LNCaP clone FGC (cell line): ENCODE measurements around the gene PAQR4.

Experiments used
- DNase-seq: peaks from one replicate; pipeline ENCODE4 v3.0.0-alpha.2; 2011; ENCODE audit warnings: low read depth
- H3K4me3 ChIP-seq: 2 replicates; pipeline ENCODE4 v1.5.1; 2011; ENCODE audit warnings: mild to moderate bottlenecking, low read depth, low read length, control low read depth
- TF ChIP-seq, protein P1 (sequence below): IDR thresholded peaks from 2 replicates; pipeline ENCODE4 v1.5.1; 2012; ENCODE audit warnings: mild to moderate bottlenecking; ENCODE audit not compliant: control insufficient read depth, insufficient read depth; ENCODE audit errors: extremely low read depth

The PAQR4 gene

DNA sequence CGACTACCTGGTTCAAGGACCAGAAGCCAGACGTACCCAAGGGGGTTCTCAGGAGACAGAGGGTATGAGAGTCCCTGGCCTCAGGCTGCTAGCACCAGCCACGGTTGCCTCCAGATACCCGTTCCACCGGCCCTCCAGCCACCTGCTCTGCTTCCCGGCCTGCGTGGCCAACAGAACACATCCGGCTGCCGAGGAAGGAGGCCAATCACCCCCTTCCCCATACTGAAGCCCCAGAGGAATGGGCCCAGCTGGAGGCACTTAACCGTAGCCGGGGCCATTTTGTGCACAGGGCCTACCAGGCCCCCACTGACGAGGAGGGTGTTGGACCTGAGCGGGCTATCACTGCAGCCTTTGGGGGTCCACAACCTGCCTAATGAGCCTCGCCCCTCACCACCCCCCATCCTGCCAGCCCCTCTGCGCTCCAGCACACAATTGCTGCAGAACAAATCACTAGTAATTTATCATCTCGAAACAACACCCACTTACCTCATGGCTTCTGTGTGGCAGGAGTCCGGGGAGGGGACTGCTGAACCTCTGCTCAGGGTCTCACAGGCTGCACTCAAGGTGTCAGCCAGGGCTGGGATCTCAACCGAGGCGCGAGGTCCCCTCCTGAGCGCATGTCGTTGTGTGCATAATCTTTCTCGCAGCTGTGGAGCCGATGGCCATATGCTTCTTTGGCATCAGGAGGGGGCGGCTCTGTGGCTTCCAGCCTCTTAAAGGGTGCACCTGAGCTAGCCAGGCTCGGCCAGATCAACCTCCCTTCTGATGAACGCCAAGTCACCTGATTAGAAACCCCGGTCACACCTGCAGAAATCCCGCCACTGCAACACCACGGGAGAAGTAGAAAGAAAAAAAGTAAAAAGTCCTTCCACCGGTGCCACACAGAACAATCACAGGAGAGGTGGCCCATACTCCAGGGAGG, 15.2 kb upstream of the PAQR4 start:
- TF ChIP-seq, protein P1, sequence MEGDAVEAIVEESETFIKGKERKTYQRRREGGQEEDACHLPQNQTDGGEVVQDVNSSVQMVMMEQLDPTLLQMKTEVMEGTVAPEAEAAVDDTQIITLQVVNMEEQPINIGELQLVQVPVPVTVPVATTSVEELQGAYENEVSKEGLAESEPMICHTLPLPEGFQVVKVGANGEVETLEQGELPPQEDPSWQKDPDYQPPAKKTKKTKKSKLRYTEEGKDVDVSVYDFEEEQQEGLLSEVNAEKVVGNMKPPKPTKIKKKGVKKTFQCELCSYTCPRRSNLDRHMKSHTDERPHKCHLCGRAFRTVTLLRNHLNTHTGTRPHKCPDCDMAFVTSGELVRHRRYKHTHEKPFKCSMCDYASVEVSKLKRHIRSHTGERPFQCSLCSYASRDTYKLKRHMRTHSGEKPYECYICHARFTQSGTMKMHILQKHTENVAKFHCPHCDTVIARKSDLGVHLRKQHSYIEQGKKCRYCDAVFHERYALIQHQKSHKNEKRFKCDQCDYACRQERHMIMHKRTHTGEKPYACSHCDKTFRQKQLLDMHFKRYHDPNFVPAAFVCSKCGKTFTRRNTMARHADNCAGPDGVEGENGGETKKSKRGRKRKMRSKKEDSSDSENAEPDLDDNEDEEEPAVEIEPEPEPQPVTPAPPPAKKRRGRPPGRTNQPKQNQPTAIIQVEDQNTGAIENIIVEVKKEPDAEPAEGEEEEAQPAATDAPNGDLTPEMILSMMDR, result no peak
- no peak for DNase-seq
- H3K4me3 ChIP-seq, result no peak overlapping the region

DNA sequence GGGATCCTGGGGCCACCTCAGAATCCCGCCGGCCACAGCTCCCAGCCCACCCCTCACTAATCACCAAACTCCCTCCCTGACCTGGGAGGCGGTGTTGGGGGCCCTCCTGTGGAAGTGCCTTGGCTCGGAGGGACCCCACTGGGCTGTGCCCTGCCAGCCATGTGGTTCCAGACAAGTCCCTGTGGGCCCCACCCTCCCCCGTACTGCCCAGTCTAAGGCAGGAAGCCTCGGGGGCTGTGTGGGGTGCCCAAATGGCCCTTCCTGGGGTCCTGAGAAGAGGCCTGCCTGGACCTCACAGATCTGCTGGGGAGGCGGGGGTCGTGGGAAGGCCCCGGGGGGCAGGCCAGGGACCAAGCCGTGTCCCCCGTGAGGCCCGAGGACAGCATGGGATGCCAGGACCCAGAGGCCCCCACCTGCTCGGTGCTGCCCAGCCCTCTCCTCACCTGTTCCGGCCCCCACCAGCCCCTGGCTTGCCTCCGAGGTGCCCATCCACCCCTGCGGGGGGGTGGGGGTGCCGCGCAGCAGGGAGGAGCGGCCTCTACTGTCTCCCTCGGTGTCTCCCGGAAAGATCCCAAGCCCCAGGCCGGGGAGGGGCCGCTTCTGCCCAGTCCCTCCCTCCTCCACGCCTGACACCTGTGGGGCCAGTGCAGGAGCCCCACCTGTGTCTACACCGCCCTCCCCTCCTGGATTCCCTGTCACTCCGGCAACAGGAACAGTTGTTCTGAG, 14.3 kb upstream of the PAQR4 start:
- TF ChIP-seq, protein P1, result no peak
- H3K4me3 ChIP-seq, result no peak overlapping the region
- no peak for DNase-seq

DNA sequence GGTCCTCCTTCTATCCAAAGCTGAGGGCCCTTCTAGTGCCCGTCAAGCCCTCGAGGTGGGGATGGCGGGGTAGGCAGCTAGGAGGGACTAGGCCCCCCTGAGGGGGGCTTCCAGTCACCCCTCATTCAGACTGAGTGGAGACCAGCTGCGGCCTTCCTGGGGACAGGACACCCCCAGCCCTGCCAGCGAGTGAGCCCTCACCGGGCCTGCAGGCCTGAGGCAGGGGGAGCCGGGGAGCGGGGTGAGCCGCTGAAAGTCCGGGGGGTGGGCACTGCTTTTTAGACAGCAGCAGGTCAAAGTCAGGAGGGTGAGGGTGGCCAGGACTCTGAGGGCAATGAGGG, 13.7 kb upstream of the PAQR4 start:
- TF ChIP-seq, protein P1, result no peak
- DNase-seq, result no peak
- H3K4me3 ChIP-seq, result no peak overlapping the region

DNA sequence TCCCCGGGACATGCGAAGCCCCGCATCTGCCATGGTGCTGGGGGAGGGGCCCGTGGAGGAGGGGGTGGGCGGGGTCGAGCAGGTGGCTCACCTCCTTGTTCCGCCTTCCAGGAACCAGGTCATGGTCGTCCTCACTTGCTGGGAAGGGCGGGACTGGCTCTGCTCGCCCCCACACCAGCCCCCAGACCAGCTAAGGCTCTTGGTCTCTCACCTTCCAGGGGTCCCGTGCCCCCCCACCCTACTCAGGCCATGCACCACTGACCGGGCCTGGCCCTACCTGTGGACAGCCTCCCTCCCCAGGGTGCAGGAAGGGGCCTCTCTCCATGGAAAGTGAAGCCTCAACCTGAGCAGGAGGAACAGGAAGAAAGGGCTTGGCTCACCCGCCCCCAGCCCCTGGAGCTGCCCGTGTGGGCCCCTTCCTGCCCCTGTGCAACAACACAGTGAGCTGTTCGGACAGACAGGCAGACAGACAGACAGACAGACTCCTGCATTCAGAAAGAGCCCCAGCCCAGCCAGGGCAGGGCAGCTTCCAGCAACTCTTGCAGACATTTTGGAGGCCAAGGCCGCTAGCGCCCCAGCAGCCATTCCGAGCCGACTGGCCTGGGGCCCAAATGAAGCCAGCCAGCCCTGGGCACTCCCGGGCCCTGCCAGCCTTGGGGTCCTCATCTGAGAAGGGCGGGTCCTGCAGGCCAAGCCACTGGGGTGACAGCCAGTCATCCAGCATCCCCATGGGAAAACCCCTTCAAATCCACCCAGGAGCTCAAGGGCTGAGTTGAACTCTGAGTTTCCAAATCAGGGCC, 13.2 kb upstream of the PAQR4 start:
- TF ChIP-seq, protein P1, result no peak
- no peak for DNase-seq
- H3K4me3 ChIP-seq, result no peak overlapping the region

DNA sequence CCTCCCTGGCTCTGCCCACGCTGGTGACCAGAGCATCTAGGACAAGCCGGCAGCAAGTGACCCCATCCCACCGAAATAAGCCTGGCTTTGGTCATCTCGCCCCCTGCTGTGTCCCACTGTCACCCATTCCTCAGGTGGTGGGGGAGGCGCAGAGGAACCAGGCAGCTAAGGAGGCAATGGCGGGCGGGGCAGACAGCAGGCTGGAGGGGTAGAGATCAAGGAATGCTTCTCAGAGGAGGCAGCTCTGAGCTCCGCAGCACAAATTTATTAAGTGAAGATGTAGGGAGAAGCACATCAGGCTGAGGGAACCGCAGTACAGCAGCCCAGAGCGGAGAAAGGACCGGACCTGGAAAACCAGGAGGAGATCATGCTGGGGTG, 12.6 kb upstream of the PAQR4 start:
- no peak overlapping the region for H3K4me3 ChIP-seq
- DNase-seq, result no peak
- TF ChIP-seq, protein P1, result no peak

DNA sequence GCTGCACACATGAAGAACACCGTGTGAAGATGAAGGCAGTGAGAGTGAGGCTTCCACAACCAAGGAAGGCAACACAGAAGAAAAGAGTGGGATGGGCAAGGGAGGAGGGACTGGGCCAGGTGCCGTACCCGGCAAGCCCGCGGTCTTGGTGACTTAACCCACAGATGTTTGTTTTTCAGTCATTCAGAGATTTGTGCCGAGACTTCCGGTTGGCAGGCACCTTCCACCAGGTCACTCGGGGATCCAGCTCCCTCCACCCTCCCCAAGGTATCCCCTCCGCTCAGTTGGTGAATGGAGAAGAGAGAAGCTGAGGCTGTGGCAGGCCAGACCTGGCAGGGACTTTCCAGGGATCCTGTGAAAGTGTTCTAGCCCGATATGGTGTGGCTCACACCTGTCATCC, 9.9 kb upstream of the PAQR4 start:
- DNase-seq, result no peak
- TF ChIP-seq, protein P1, result no peak
- H3K4me3 ChIP-seq, result no peak overlapping the region
